Suprapubic skin (tissue), 4 donors: ENCODE data around the gene RILPL1. TPM values are rescaled to one million over a fixed set of nuclear protein-coding genes. Genes with fewer than 3 reads are reported as not detected.

Experiments used
- DNase-seq, 2 donors: peaks; one replicate each; pipeline ENCODE4 v3.0.0-alpha.2; 2019; ENCODE audit warnings: low spot score in 2 of 2
- H3K27ac ChIP-seq: fragments of 200-600 bp; sonication (generic); one replicate; pipeline ENCODE4 v1.5.1; 2019
- H3K27me3 ChIP-seq: fragments of 200-600 bp; sonication (generic); one replicate; pipeline ENCODE4 v1.5.1; 2019
- H3K36me3 ChIP-seq: fragments of 200-600 bp; sonication (generic); one replicate; pipeline ENCODE4 v1.5.1; 2019
- H3K4me1 ChIP-seq: fragments of 200-600 bp; sonication (generic); one replicate; pipeline ENCODE4 v1.5.1; 2019
- H3K4me3 ChIP-seq: fragments of 200-600 bp; sonication (generic); one replicate; pipeline ENCODE4 v1.5.1; 2019; ENCODE audit warnings: mild to moderate bottlenecking
- H3K9me3 ChIP-seq: fragments of 200-600 bp; sonication (generic); one replicate; pipeline ENCODE4 v1.5.1; 2019
- CTCF ChIP-seq, 2 donors: fragments of 200-600 bp in 1 of 2; fragments of 450-650 bp in 1 of 2; sonication (generic) in 1 of 2; IDR thresholded peaks; one replicate each; pipeline ENCODE4 v1.5.1; 2016 to 2019; ENCODE audit warnings: antibody characterized with exemption in 2 of 2, mild to moderate bottlenecking in 1 of 2, moderate library complexity in 1 of 2
- EP300 ChIP-seq: sonication (generic); formaldehyde crosslinking; IDR thresholded peaks from one replicate; pipeline ENCODE4 v1.6.1; 2017; ENCODE audit warnings: antibody characterized with exemption
- POLR2A ChIP-seq, 2 donors: fragments of 450-650 bp; IDR thresholded peaks; one replicate each; pipeline ENCODE4 v1.6.1; 2017; ENCODE audit warnings: antibody characterized with exemption in 2 of 2, mild to moderate bottlenecking in 2 of 2, moderate library complexity in 2 of 2
- POLR2AphosphoS5 ChIP-seq, 3 donors: sonication (generic); formaldehyde crosslinking; IDR thresholded peaks; one replicate each; pipeline ENCODE4 v1.6.1; 2017; ENCODE audit warnings: antibody characterized with exemption in 3 of 3
- WGBS: methylation state at CpG from one replicate; pipeline ENCODE4 v1.1.5; 2018; 5-methylcytosine and 5-hydroxymethylcytosine counted together
- total RNA-seq, 4 donors: library from RNA; depleted of rRNA; stranded (reverse); fragments of >200 nt; gene quantifications; one replicate each; pipeline ENCODE4 v1.1.0, GENCODE V29; 2016

Gene RILPL1
- total RNA-seq, 4 donors from 2014 or later, result 16.4 to 36.2 (median 24.2) TPM

GRCh38 chr12:123532808-123533649, 490 bp downstream of the RILPL1 start:
- Histone ChIP-seq H3K36me3 (peaks cover 4% of the 10 kb centered on the region), H3K4me1 (peaks cover 34% of the 10 kb centered on the region), H3K27me3 (no peaks in the 10 kb centered on the region), H3K27ac (peak overlapping the region; percentile 26), H3K4me3 (peak overlapping the region; percentile 76), H3K9me3 (no peaks in the 10 kb centered on the region)
- 5% methylated on average over 20 of the region's 79 CpGs for WGBS
- DNase-seq, result peak; percentile 74 to 82
- TF ChIP-seq CTCF (IDR thresholded peaks at IDR 0.05) (no peak), POLR2A (IDR thresholded peaks at IDR 0.05) (no peak), POLR2AphosphoS5 (IDR thresholded peaks at IDR 0.05) (peak in 1 of 3 donors; percentile 9), EP300 (no peak)

- peaks cover 4% of the 10 kb centered on the region for H3K36me3 ChIP-seq
- WGBS, result 0% methylated on average over 1 of the region's 1 CpG
- H3K27ac ChIP-seq, result peak overlapping the region; percentile 19
- peak overlapping the region; percentile 76 for H3K4me3 ChIP-seq
- no peak for DNase-seq
- H3K27me3 ChIP-seq, result no peaks in the 10 kb centered on the region
- no peaks in the 10 kb centered on the region for H3K9me3 ChIP-seq
- H3K4me1 ChIP-seq, result peaks cover 34% of the 10 kb centered on the region
- no peak for TF ChIP-seq POLR2A (IDR thresholded peaks at IDR 0.05)
- TF ChIP-seq CTCF (IDR thresholded peaks at IDR 0.05), result no peak
- TF ChIP-seq POLR2AphosphoS5 (IDR thresholded peaks at IDR 0.05), result no peak
- TF ChIP-seq EP300, result no peak
Observed at GRCh38 chr12:123532019-123532418, 1.5 kb downstream of the RILPL1 start.

GRCh38 chr12:123531091-123531490, 2.4 kb downstream of the RILPL1 start:
- Histone ChIP-seq H3K4me1 (peaks cover 34% of the 10 kb centered on the region), H3K27me3 (no peaks in the 10 kb centered on the region), H3K4me3 (no peak overlapping the region), H3K9me3 (no peaks in the 10 kb centered on the region), H3K36me3 (peaks cover 4% of the 10 kb centered on the region), H3K27ac (no peak overlapping the region)
- DNase-seq, result no peak
- TF ChIP-seq CTCF (IDR thresholded peaks at IDR 0.05), result no peak
- no peak for TF ChIP-seq EP300
- TF ChIP-seq POLR2AphosphoS5 (IDR thresholded peaks at IDR 0.05), result no peak
- TF ChIP-seq POLR2A (IDR thresholded peaks at IDR 0.05), result no peak
- 67% methylated on average over 7 of the region's 7 CpGs for WGBS

GRCh38 chr12:123530668-123531067, 2.9 kb downstream of the RILPL1 start:
- H3K27me3 ChIP-seq, result no peaks in the 10 kb centered on the region

More at GRCh38 chr12:123530668-123531067, 2.9 kb downstream of the RILPL1 start:
- H3K27ac ChIP-seq, result no peak overlapping the region
- no peaks in the 10 kb centered on the region for H3K9me3 ChIP-seq
- no peak for DNase-seq
- peaks cover 4% of the 10 kb centered on the region for H3K36me3 ChIP-seq
- peaks cover 34% of the 10 kb centered on the region for H3K4me1 ChIP-seq
- WGBS, result 83% methylated on average over 5 of the region's 5 CpGs
- H3K4me3 ChIP-seq, result no peak overlapping the region
- TF ChIP-seq EP300 (no peak), POLR2AphosphoS5 (IDR thresholded peaks at IDR 0.05) (no peak), POLR2A (IDR thresholded peaks at IDR 0.05) (no peak), CTCF (IDR thresholded peaks at IDR 0.05) (no peak)
